T-helper 2 cell (primary cell): ENCODE data around the gene PCYOX1L.

Experiments used
- DNase-seq, 5 experiments: peaks; one replicate each; pipeline versions ENCODE4 v3.0.0 to v3.0.0-alpha.2; 2012 to 2022

The PCYOX1L gene

GRCh38 chr5:149408252-149409099 is 50.6 kb downstream of the PCYOX1L start:
- DNase-seq, result no peak

- no peak for DNase-seq
Observed at GRCh38 chr5:149409268-149409948, 51.6 kb downstream of the PCYOX1L start.

DNA sequence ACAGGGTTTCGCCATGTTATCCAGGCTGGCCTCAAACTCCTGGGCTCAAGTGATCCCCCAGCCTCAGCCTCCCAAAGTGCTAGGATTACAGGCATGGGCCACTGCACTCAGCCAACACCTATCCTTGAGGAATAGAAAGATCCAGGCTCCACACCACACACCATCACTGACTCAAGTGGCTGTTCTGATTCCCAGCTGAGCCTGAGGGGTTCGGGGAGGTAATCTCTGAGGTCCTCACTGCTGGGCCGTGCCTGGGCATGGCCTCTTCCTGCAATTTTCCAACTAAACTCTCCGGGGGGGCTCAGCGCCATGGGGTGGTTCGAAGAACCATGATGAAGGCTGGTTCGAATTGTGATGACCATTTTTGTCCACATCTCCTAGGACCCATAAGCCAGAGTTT is 52.2 kb downstream of the PCYOX1L start:
- no peak for DNase-seq

GRCh38 chr5:149410721-149411432 is 53.0 kb downstream of the PCYOX1L start:
- DNase-seq, result no peak

DNA sequence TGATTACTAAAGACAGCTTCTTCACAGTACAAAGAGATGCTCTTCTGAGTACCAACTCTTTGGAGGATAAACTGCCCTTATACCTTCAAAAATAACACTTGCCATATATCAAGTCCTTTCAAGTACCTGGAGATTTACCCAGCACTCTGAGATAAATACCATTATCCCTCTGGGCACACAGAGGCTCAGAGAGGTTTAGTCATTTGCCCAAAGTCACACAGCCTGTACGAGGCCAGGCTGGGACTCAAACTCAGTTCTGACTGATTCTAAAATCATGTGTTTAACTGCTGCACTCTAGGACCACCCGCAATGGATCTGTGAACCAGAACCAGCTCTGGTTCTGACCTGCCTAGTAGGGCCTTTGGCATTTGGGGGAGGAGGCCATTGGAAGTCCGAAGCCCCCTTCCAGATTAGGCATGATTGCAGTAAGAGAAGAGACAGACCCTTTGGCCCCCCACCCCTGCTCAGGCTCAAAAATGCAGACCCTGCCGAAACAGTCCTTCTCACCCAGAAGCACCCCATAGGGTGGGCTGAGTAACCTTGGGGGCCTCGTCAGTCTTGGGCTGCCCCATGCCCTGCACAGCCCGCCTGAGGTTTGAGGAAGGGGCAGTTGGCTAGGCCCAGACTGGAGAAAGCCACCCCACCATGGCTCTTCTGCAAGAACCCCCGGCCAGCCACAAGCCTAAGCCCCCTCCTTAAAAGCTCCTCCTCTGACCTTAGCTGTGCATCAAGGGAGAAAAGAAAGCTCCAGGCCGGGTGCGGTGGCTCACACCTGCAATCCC is 54.1 kb downstream of the PCYOX1L start:
- no peak for DNase-seq

GRCh38 chr5:149412783-149413476 is 55.1 kb downstream of the PCYOX1L start:
- no peak for DNase-seq

DNA sequence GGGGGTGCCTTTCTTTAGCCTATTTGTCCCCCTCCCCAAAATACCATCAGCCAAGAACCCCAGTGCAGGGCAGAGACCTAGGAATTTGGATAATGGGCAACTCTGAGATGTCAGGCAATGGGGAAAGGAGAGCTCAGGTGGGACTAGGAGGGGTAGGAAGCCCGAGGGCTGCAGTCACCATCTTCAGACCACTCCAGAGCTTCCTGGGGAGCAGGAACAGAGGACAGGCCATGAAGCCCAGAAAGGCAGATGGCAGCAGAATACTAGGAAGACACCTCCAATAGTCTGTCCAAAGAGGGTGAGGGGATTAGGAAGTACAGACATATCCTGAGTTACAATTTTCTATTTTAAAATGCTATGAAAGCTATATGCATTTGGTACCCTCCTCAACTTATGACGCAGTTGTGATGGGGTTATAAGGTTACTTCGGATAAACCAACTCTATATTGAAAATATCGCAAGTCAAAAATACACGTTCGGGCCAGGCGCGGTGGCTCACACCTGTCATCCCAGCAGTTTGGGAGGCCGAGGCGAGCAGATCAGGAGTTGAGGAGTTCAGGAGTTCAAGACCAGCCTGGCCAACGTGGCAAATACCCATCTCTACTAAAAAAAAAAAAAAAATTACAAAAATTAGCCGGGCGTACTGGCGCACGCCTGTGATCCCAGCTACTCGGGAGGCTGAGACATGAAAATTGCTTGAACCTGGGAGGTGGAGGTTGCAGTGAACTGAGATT is 55.8 kb downstream of the PCYOX1L start:
- no peak for DNase-seq

DNA sequence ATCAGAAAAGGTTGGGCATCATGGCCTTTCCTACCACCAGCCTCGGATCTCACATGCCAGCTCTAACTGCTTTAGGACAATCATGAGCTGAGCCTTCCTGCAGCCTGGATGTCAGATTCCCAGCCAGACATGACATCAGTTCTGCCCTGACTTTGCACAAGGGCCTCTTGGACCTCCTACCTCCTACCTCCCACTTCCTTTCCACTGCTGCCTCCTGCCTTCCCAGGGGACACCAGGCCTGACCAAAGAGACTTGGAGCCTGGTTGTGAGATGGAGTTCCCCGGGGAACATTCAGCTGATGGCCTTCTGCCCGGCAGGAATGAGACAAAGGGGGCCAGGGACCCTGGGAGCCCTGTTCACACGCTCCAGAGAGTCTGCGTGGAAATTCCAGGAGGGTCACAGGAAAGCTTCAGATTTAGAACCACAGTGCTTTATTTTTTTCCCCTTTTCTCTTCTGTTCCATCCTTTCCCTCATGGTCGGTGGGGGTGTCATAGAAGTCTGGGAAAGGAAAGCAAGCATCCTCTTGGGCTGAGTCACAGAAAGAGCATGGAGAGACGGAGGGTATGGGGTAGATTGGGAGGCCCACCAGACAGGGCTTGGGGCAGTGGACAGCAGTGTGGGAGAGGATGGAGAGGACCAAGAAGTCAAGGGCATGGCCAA is 56.7 kb downstream of the PCYOX1L start:
- no peak for DNase-seq

DNA sequence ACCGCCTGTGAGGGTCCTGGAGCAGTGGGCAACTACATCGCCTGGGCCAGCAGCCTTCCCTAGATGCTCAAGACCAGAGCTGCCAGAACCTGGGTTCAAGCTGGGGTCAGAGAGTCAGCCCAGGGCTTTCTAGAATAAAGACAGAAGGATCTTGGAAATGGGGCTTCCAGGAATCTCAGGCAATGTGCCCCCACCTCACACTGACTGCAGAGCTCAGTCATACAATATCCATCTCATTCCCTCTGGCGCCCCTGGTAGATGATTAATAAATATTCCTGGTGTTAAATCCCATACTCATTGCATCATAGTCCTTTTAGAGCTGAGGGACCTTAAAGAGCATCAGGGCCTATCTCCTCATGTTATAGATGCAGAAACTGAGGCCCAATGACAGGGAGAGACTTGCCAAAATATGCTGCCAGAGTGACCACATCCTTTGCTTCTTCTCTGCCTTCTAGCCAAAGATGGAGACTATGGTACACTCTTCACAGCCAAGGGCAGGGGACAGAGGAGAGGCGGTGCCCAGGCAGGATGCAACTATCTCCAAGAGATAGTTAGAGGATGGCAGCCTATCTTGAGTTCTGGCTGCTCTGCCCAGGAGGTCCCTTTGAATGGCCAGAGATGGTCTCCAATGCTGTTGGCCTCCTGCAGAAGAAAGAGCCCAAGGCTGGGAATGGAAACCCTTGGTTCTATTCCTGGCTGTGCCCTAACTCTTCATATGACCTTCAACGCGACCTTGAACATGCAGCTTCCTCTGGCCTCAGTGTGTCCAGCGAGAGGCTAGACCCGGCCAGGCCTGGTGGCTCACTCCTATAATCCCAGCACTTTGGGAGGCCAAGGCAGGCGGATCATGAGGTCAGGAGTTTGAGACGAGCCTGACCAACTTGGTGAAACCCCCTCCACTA is 57.5 kb downstream of the PCYOX1L start:
- no peak for DNase-seq

- DNase-seq, result no peak
Observed at GRCh38 chr5:149416987-149417710, 59.3 kb downstream of the PCYOX1L start.

- no peak for DNase-seq
Observed at GRCh38 chr5:149417711-149418368, 60.0 kb downstream of the PCYOX1L start.

DNA sequence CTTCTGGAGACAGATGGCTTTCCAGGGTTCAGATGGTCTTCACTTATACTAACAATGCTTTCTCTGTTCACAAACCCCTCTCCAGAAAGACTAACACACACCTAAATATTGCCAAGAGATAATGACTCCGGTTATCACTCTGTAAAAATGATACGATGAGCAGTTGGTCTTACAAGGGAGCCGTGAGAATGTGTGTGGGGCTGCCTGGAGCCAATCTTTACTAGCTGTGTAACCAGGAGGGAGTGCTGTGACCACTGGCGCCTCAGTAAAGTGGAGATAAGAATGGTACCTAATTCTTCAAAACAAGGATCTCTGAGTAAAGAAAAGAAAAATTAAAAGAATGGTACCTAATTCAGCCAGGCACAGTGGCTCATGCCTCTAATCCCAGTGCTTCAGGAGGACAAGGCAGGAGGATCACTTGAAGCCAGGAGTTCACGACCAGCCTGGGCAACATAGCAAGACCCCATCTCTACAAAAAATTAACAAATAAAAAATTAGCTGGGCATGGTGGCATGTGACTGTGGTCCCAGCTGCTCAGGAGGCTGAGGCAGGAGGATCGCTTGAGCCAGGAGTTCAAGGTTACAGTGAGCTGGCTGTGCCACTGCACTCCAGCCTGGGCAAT is 61.2 kb downstream of the PCYOX1L start:
- DNase-seq, result no peak
